B cell (primary cell): ENCODE results near the gene AMFR. TPM values are rescaled to one million over a fixed set of nuclear protein-coding genes. Genes with fewer than 3 reads are reported as not detected.

Experiments used
- ATAC-seq: fragments of 200-7000 bp; cut with Tn5 transposase; one replicate; pipeline ENCODE4 v1.10.0; 2021; ENCODE audit warnings: low read depth, mild to moderate bottlenecking, moderate number of reproducible peaks, moderate library complexity
- CTCF ChIA-PET: fragments of 350-600 bp; sonication (Branson Sonifier 250); formaldehyde crosslinking; loops from one replicate; lab custom pipeline; 2021; ENCODE audit warnings: antibody characterized with exemption, inconsistent platforms; lab: Charles Lee
- POLR2A ChIA-PET: fragments of 350-600 bp; sonication (Branson Sonifier 250); formaldehyde crosslinking; loops from one replicate; lab custom pipeline; 2021; ENCODE audit warnings: antibody characterized with exemption; lab: Charles Lee
- DNase-seq: peaks from one replicate; pipeline ENCODE4 v3.0.0; 2013
- H2AFZ ChIP-seq: 2 replicates; pipeline ENCODE4 v1.6.1; 2012; ENCODE audit warnings: mild to moderate bottlenecking, low read depth, low read length; ENCODE audit not compliant: insufficient read depth, poor library complexity, severe bottlenecking
- H3K27ac ChIP-seq, 2 donors: 1 replicate in 1 of 2; 2 replicates in 1 of 2; pipeline ENCODE4 v1.5.1; 2012 to 2013; ENCODE audit warnings: low read length in 2 of 2, mild to moderate bottlenecking in 2 of 2, moderate library complexity in 1 of 2
- H3K27me3 ChIP-seq, 4 experiments: fragments of 200-600 bp in 1 of 4; sonication (generic) in 1 of 4; replicated peaks in 1 of 4; 1 replicate in 2 of 4; 2 replicates in 2 of 4; pipeline versions ENCODE4 v1.6.1 to v1.7.0; 2013 to 2016; ENCODE audit warnings: low read length in 3 of 4, mild to moderate bottlenecking in 2 of 4, mixed read lengths in 1 of 4, moderate library complexity in 1 of 4; ENCODE audit not compliant: insufficient read depth in 4 of 4, control insufficient read depth in 3 of 4; ENCODE audit errors: control extremely low read depth in 1 of 4
- H3K36me3 ChIP-seq, 2 experiments: replicated peaks in 1 of 2; 1 replicate in 1 of 2; 2 replicates in 1 of 2; pipeline versions ENCODE4 v1.6.1 to v1.7.1; 2013; ENCODE audit warnings: low read length in 1 of 2; ENCODE audit not compliant: insufficient read depth in 2 of 2, control insufficient read depth in 1 of 2; ENCODE audit errors: control extremely low read depth in 1 of 2, extremely low read depth in 1 of 2
- H3K4me1 ChIP-seq, 2 donors: fragments of 200-600 bp in 1 of 2; sonication (generic) in 1 of 2; 1 replicate in 1 of 2; 2 replicates in 1 of 2; pipeline versions ENCODE4 v1.5.1 to v1.6.1; 2013 to 2017; ENCODE audit warnings: low read length in 2 of 2; ENCODE audit not compliant: control insufficient read depth in 2 of 2, insufficient read depth in 2 of 2
- H3K4me2 ChIP-seq: replicated peaks from 2 replicates; pipeline ENCODE3; 2012; ENCODE audit warnings: mild to moderate bottlenecking, low read depth, low read length; ENCODE audit not compliant: poor library complexity, severe bottlenecking
- H3K4me3 ChIP-seq, 5 experiments: fragments of 200-600 bp in 1 of 5; sonication (generic) in 1 of 5; 1 replicate in 3 of 5; 2 replicates in 2 of 5; pipeline versions ENCODE4 v1.5.1 to v1.7.0; 2011 to 2016; ENCODE audit warnings: low read length in 4 of 5, mild to moderate bottlenecking in 4 of 5, low read depth in 2 of 5, control low read depth in 1 of 5, moderate library complexity in 1 of 5; ENCODE audit not compliant: insufficient read depth in 1 of 5; ENCODE audit errors: control extremely low read depth in 1 of 5, extremely low read depth in 1 of 5
- H3K79me2 ChIP-seq: fragments of 200-600 bp; sonication (generic); one replicate; pipeline ENCODE4 v1.6.0; 2016; ENCODE audit warnings: low read length; ENCODE audit not compliant: control insufficient read depth, insufficient read depth
- H3K9ac ChIP-seq: fragments of 200-600 bp; sonication (generic); 2 replicates; pipeline ENCODE4 v1.6.1; 2017; ENCODE audit warnings: mild to moderate bottlenecking, low read length, moderate library complexity
- H3K9me3 ChIP-seq, 3 donors: one replicate each; pipeline versions ENCODE4 v1.6.1 to v1.7.1; 2013; ENCODE audit warnings: low read length in 2 of 3; ENCODE audit not compliant: control insufficient read depth in 2 of 3, insufficient read depth in 1 of 3; ENCODE audit errors: control extremely low read depth in 1 of 3
- H4K20me1 ChIP-seq: 2 replicates; pipeline ENCODE4 v1.6.0; 2012; ENCODE audit warnings: mild to moderate bottlenecking, low read length; ENCODE audit not compliant: insufficient read depth, control insufficient read depth, poor library complexity, severe bottlenecking
- H3K27ac Mint-ChIP-seq: one replicate; pipeline ENCODE4 v1.8.0; 2021; ENCODE audit warnings: mixed read lengths
- H3K27me3 Mint-ChIP-seq: one replicate; pipeline ENCODE4 v1.8.0; 2021; ENCODE audit warnings: mixed read lengths
- H3K4me1 Mint-ChIP-seq: one replicate; pipeline ENCODE4 v1.8.0; 2021; ENCODE audit warnings: mixed read lengths
- H3K4me3 Mint-ChIP-seq: one replicate; pipeline ENCODE4 v1.8.0; 2021; ENCODE audit warnings: mixed read lengths
- H3K9me3 Mint-ChIP-seq: one replicate; pipeline ENCODE4 v1.8.0; 2022; ENCODE audit warnings: mixed read lengths; ENCODE audit not compliant: insufficient read depth
- CTCF ChIP-seq: fragments of 200-600 bp; IDR thresholded peaks from one replicate; pipeline ENCODE4 v1.8.0; 2022; ENCODE audit warnings: antibody characterized with exemption, mild to moderate bottlenecking
- EZH2 ChIP-seq: IDR thresholded peaks from 2 replicates; pipeline ENCODE4 v1.6.1; 2012; ENCODE audit warnings: borderline replicate concordance, low read depth, mild to moderate bottlenecking, moderate library complexity, low read length; ENCODE audit not compliant: insufficient read depth, poor library complexity, severe bottlenecking
- WGBS: methylation state at CpG from one replicate; pipeline ENCODE4 v1.1.5; 2013; ENCODE audit warnings: missing lambda C conversion rate; ENCODE audit not compliant: insufficient coverage; 5-methylcytosine and 5-hydroxymethylcytosine counted together
- intact Hi-C: fragments of 100-400 bp; cut with micrococcal nuclease; formaldehyde crosslinking; loops from one replicate; pipeline ENCODE4 v1.10.0; 2022
- polyA plus RNA-seq: library from polyadenylated mRNA; depleted of rRNA; stranded (reverse); fragments of >200 nt; gene quantifications from 2 replicates; pipeline ENCODE4 v1.2.3, GENCODE V29; 2012
- total RNA-seq, 2 donors: library from RNA; stranded (reverse); fragments of 120-200 nt in 1 of 2; gene quantifications; 1 replicate in 1 of 2; 2 replicates in 1 of 2; pipeline versions ENCODE4 v1.2.3 to v1.2.4, GENCODE V29; 2013 to 2022

AMFR gene
- total and polyA plus RNA-seq, 2 donors (not counting 1 experiment from before 2014, with no cell fraction given): 118 to 225 TPM

GRCh38 chr16:56345406-56346050 lies 79.8 kb downstream of the AMFR start:
- Mint-ChIP-seq H3K27ac (no peak overlapping the region), H3K4me3 (no peak overlapping the region), H3K27me3 (no peaks in the 10 kb centered on the region), H3K9me3 (no peaks in the 10 kb centered on the region), H3K4me1 (no peaks in the 10 kb centered on the region)
- H3K4me3 ChIP-seq: no peak overlapping the region
- H4K20me1 ChIP-seq: no peaks in the 10 kb centered on the region
- H2AFZ ChIP-seq: no peak overlapping the region
- no peaks in the 10 kb centered on the region for H3K4me1 ChIP-seq
- intact Hi-C loops: no loop called here
- H3K79me2 ChIP-seq: no peaks in the 10 kb centered on the region
- WGBS: 89% methylated on average over 13 of the region's 13 CpGs
- no peaks in the 10 kb centered on the region for H3K36me3 ChIP-seq
- H3K27me3 ChIP-seq: no peaks in the 10 kb centered on the region
- H3K27ac ChIP-seq: no peak overlapping the region
- no peak overlapping the region for H3K4me2 ChIP-seq
- POLR2A ChIA-PET: no interaction called here
- TF ChIP-seq EZH2: no peak
- no peak for TF ChIP-seq CTCF
- CTCF ChIA-PET: no interaction called here
- no peaks in the 10 kb centered on the region for H3K9me3 ChIP-seq
- DNase-seq: no peak
- no peak for ATAC-seq
- no peak overlapping the region for H3K9ac ChIP-seq

- Histone ChIP-seq H3K27me3 (no peaks in the 10 kb centered on the region), H3K27ac (no peak overlapping the region), H3K9me3 (no peaks in the 10 kb centered on the region), H3K4me1 (no peaks in the 10 kb centered on the region), H3K9ac (no peak overlapping the region), H4K20me1 (no peaks in the 10 kb centered on the region), H2AFZ (no peak overlapping the region), H3K79me2 (no peaks in the 10 kb centered on the region), H3K4me3 (no peak overlapping the region), H3K4me2 (no peak overlapping the region), H3K36me3 (no peaks in the 10 kb centered on the region)
- no peaks in the 10 kb centered on the region for H3K4me1 Mint-ChIP-seq
- no peaks in the 10 kb centered on the region for H3K9me3 Mint-ChIP-seq
- DNase-seq (no peak), ATAC-seq (no peak)
- TF ChIP-seq EZH2 (no peak), CTCF (no peak)
- H3K27me3 Mint-ChIP-seq: no peaks in the 10 kb centered on the region
- 97% methylated on average over 10 of the region's 18 CpGs for WGBS
- no peak overlapping the region for H3K27ac Mint-ChIP-seq
- intact Hi-C loops: no loop called here
- ChIA-PET POLR2A (no interaction called here), CTCF (no interaction called here)
- H3K4me3 Mint-ChIP-seq: no peak overlapping the region
Observed at GRCh38 chr16:56344518-56345405, 80.6 kb downstream of the AMFR start.
